Hepatocyte (in vitro differentiated cells): ENCODE data around the gene MTMR12.

Source experiments
- EZH2 ChIP-seq: fragments of 200-600 bp; sonication (generic); IDR thresholded peaks from 2 replicates; pipeline ENCODE4 v1.6.1; 2016; ENCODE audit warnings: antibody characterized with exemption, mild to moderate bottlenecking, borderline replicate concordance
- EZH2phosphoT487 ChIP-seq: fragments of 200-600 bp; sonication (generic); IDR thresholded peaks from one replicate; pipeline ENCODE4 v1.6.1; 2018; ENCODE audit warnings: antibody characterized with exemption, mild to moderate bottlenecking, low read depth, moderate library complexity; ENCODE audit not compliant: unreplicated experiment, severe bottlenecking
- TF ChIP-seq, protein P1 (sequence below): fragments of 200-600 bp; sonication (generic); IDR thresholded peaks from 2 replicates; pipeline ENCODE4 v1.5.1; 2016; ENCODE audit warnings: antibody characterized with exemption, mild to moderate bottlenecking; ENCODE audit not compliant: poor library complexity

DNA sequence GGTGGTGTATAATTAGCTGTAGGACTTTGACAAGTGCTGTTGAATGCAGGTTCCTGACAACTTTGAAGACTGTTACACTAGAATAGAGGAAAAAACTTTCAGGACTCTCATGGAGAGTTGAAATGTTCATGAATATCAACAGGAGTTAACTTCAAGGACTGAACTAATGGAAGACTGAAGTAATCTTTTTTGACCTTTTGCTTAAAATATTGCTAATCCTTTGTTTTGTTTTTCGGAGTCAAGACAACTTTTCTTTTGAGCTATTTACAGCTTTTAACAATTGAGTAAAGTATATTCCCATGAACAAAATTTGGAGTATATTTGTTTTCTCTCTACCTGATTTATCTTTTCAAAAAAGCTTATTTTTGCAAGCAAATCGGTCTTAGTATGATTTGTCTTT lies 34.1 kb upstream of the MTMR12 start:
- TF ChIP-seq, protein P1, sequence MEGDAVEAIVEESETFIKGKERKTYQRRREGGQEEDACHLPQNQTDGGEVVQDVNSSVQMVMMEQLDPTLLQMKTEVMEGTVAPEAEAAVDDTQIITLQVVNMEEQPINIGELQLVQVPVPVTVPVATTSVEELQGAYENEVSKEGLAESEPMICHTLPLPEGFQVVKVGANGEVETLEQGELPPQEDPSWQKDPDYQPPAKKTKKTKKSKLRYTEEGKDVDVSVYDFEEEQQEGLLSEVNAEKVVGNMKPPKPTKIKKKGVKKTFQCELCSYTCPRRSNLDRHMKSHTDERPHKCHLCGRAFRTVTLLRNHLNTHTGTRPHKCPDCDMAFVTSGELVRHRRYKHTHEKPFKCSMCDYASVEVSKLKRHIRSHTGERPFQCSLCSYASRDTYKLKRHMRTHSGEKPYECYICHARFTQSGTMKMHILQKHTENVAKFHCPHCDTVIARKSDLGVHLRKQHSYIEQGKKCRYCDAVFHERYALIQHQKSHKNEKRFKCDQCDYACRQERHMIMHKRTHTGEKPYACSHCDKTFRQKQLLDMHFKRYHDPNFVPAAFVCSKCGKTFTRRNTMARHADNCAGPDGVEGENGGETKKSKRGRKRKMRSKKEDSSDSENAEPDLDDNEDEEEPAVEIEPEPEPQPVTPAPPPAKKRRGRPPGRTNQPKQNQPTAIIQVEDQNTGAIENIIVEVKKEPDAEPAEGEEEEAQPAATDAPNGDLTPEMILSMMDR = no peak
- TF ChIP-seq EZH2 (no peak), EZH2phosphoT487 (no peak)
